ENCODE results near the gene PLCXD1. TPM values are rescaled to one million over a fixed set of nuclear protein-coding genes. Genes with fewer than 3 reads are reported as not detected.

Gene PLCXD1
- polyA plus RNA-seq, 1 donor from 2014 or later = 30.1 TPM

- no peak overlapping the region for H3K4me3 ChIP-seq (ENCODE audit: low read length)
- no peak overlapping the region for H3K9ac ChIP-seq (ENCODE audit: low read length)
- H3F3A ChIP-seq (ENCODE audit: insufficient read depth, low read length, poor library complexity, severe bottlenecking) = no peaks in the 10 kb centered on the region
- H3K9me2 ChIP-seq (ENCODE audit: insufficient read depth, low read length) = no peaks in the 10 kb centered on the region
- H3K79me2 ChIP-seq (replicated peaks; ENCODE audit: insufficient read depth, low read length) = no peaks in the 10 kb centered on the region
- no peaks in the 10 kb centered on the region for H3K27me3 ChIP-seq (ENCODE audit: insufficient read depth, low read depth, low read length)
- H2AFZ ChIP-seq (ENCODE audit: low read depth, low read length) = no peak overlapping the region
- TF ChIP-seq EP300 (conservative IDR thresholded peaks at IDR 0.05; ENCODE audit: poor library complexity, severe bottlenecking) = no peak
- TF ChIP-seq RAD21 (conservative IDR thresholded peaks at IDR 0.05) = no peak
- TF ChIP-seq, protein P1, sequence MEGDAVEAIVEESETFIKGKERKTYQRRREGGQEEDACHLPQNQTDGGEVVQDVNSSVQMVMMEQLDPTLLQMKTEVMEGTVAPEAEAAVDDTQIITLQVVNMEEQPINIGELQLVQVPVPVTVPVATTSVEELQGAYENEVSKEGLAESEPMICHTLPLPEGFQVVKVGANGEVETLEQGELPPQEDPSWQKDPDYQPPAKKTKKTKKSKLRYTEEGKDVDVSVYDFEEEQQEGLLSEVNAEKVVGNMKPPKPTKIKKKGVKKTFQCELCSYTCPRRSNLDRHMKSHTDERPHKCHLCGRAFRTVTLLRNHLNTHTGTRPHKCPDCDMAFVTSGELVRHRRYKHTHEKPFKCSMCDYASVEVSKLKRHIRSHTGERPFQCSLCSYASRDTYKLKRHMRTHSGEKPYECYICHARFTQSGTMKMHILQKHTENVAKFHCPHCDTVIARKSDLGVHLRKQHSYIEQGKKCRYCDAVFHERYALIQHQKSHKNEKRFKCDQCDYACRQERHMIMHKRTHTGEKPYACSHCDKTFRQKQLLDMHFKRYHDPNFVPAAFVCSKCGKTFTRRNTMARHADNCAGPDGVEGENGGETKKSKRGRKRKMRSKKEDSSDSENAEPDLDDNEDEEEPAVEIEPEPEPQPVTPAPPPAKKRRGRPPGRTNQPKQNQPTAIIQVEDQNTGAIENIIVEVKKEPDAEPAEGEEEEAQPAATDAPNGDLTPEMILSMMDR (IDR thresholded peaks at IDR 0.05; ENCODE audit: poor library complexity, severe bottlenecking) = no peak
- TF ChIP-seq EZH2 (IDR thresholded peaks at IDR 0.05; ENCODE audit: borderline replicate concordance, insufficient read depth, low read length, poor library complexity, severe bottlenecking) = no peak
- TF ChIP-seq, protein P2, sequence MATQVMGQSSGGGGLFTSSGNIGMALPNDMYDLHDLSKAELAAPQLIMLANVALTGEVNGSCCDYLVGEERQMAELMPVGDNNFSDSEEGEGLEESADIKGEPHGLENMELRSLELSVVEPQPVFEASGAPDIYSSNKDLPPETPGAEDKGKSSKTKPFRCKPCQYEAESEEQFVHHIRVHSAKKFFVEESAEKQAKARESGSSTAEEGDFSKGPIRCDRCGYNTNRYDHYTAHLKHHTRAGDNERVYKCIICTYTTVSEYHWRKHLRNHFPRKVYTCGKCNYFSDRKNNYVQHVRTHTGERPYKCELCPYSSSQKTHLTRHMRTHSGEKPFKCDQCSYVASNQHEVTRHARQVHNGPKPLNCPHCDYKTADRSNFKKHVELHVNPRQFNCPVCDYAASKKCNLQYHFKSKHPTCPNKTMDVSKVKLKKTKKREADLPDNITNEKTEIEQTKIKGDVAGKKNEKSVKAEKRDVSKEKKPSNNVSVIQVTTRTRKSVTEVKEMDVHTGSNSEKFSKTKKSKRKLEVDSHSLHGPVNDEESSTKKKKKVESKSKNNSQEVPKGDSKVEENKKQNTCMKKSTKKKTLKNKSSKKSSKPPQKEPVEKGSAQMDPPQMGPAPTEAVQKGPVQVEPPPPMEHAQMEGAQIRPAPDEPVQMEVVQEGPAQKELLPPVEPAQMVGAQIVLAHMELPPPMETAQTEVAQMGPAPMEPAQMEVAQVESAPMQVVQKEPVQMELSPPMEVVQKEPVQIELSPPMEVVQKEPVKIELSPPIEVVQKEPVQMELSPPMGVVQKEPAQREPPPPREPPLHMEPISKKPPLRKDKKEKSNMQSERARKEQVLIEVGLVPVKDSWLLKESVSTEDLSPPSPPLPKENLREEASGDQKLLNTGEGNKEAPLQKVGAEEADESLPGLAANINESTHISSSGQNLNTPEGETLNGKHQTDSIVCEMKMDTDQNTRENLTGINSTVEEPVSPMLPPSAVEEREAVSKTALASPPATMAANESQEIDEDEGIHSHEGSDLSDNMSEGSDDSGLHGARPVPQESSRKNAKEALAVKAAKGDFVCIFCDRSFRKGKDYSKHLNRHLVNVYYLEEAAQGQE (IDR thresholded peaks at IDR 0.05; ENCODE audit: borderline replicate concordance) = no peak
- TF ChIP-seq TAF1 (IDR thresholded peaks at IDR 0.05; ENCODE audit: low read depth) = no peak
- TF ChIP-seq POLR2AphosphoS5 (IDR thresholded peaks at IDR 0.05) = no peak
- no peak for TF ChIP-seq MXI1 (conservative IDR thresholded peaks at IDR 0.05; ENCODE audit: poor library complexity, severe bottlenecking)
- no peak for TF ChIP-seq SMC3 (conservative IDR thresholded peaks at IDR 0.05; ENCODE audit: poor library complexity)
- H3K36me3 ChIP-seq (ENCODE audit: insufficient read depth, low read length) = peaks cover 11% of the 10 kb centered on the region
- no peaks in the 10 kb centered on the region for H3K9me3 ChIP-seq (ENCODE audit: low read length)
- no peaks in the 10 kb centered on the region for H4K20me1 ChIP-seq (ENCODE audit: insufficient read depth)
- no peak overlapping the region for H3K27ac ChIP-seq (ENCODE audit: low read length)
- no peak overlapping the region for H3K4me2 ChIP-seq (ENCODE audit: low read length)
These were observed 26.3 kb downstream of the PLCXD1 start for GRCh38 chrX:307261-308111.

DNA sequence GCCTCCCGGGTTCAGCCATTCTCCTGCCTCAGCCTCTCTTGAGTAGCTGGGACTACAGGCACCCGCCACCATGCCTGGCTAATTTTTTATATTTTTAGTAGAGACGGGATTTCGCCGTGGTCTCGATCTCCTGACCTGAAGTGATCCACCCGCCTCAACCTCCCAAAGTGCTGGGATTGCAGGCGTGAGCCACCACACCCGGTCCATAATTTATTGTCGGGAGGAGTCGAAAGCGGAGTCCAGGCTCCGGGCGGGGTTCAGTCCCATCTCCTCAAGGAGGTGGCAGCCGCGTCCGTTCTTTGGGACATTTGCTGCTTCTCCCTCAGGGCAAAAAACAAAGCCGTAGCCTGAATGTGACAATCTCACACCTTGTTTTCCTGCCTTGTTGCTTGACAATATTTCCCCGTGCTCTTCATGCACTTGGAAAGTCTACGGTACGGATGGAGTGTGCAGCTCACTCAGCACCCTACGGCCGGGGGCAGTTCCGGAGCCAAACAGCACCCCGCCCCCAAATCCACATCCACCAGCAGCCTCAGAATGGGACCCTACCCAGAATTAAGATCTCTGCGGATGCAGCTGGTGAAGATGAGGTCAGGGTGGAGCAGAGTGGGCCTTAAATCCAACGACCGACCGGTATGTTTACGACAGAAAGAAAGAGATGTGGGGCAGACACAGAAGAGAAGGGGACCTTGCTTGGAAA lies 27.8 kb downstream of the PLCXD1 start:
- Histone ChIP-seq H3K27me3 (ENCODE audit: insufficient read depth, low read depth, low read length) (no peaks in the 10 kb centered on the region), H3K79me2 (replicated peaks; ENCODE audit: insufficient read depth, low read length) (no peaks in the 10 kb centered on the region), H3K9me2 (ENCODE audit: insufficient read depth, low read length) (no peaks in the 10 kb centered on the region), H3K4me2 (ENCODE audit: low read length) (no peak overlapping the region), H3F3A (ENCODE audit: insufficient read depth, low read length, poor library complexity, severe bottlenecking) (no peaks in the 10 kb centered on the region), H3K9me3 (ENCODE audit: low read length) (no peaks in the 10 kb centered on the region), H3K9ac (ENCODE audit: low read length) (no peak overlapping the region), H2AFZ (ENCODE audit: low read depth, low read length) (no peak overlapping the region), H3K4me3 (ENCODE audit: low read length) (no peak overlapping the region), H3K36me3 (ENCODE audit: insufficient read depth, low read length) (peaks cover 11% of the 10 kb centered on the region), H4K20me1 (ENCODE audit: insufficient read depth) (no peaks in the 10 kb centered on the region), H3K27ac (ENCODE audit: low read length) (no peak overlapping the region)
- TF ChIP-seq MXI1 (conservative IDR thresholded peaks at IDR 0.05; ENCODE audit: poor library complexity, severe bottlenecking) = no peak
- no peak for TF ChIP-seq POLR2AphosphoS5 (IDR thresholded peaks at IDR 0.05)
- no peak for TF ChIP-seq EP300 (conservative IDR thresholded peaks at IDR 0.05; ENCODE audit: poor library complexity, severe bottlenecking)
- no peak for TF ChIP-seq SMC3 (conservative IDR thresholded peaks at IDR 0.05; ENCODE audit: poor library complexity)
- no peak for TF ChIP-seq TAF1 (IDR thresholded peaks at IDR 0.05; ENCODE audit: low read depth)
- TF ChIP-seq, protein P1 (IDR thresholded peaks at IDR 0.05; ENCODE audit: poor library complexity, severe bottlenecking) = no peak
- TF ChIP-seq RAD21 (conservative IDR thresholded peaks at IDR 0.05) = no peak
- no peak for TF ChIP-seq EZH2 (IDR thresholded peaks at IDR 0.05; ENCODE audit: borderline replicate concordance, insufficient read depth, low read length, poor library complexity, severe bottlenecking)
- TF ChIP-seq, protein P2 (IDR thresholded peaks at IDR 0.05; ENCODE audit: borderline replicate concordance) = no peak

Measured in neural cell (in vitro differentiated cells).